Measurements from ENCODE around the gene PROKR1.
A peak's percentile ranks its signal among the peaks of the same experiment; 100 is the strongest.
"Not testable (repeated sequence)": the region's sequence is repeated elsewhere in the genome, so short reads cannot be mapped to it uniquely, and the experiment has no call there.

The PROKR1 gene

DNA sequence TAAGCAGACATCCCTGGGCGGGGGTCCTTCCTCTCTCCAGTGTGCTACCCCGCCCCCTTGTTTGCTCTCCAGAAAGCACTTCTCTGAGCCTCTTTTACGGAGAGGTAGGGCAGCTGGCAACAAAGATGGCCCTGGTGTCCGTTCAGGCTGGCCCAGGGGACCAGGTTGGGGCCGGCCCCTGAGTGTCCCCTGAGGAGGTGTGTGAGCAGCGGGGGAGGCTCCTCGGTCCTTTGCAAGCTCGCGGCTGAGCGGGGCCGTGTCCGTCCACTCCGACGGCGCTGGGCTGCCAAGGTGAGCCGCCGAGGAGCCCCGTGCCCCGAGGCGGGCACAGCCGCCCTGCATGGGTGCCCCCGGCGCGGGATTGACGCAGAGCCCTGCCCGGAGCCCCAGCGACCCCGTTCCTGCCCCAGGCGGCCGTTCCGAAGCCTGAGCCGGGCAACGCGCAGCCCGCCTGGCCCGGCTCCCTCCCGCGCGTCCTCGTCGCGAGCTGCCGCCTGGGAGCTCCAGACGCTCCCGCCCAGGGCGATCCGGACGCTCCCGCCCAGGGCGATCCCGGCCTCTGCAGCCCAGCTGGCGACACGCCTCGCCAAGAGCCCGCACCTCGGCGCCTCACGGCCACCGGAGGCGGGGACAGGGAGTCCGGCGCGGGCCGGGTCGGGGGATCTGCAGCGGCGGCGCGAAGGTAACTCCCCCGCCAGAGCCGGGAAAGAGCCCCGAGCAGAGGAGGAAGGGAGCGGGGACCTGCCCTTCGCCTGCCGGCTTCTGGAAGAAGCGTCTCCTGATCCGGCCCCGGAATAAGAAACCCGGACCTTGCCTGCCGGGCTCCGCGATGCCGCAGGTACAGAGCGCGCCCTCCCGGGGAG lies at the start of gene PROKR1:
Gene PROKR1 (plus strand): TSS at position 569 of the 863 bp plus-strand sequence. CDS start 2,243 bp downstream, outside the sequence.
- no peak for DNase-seq (ENCODE audit: low spot score)

DNA sequence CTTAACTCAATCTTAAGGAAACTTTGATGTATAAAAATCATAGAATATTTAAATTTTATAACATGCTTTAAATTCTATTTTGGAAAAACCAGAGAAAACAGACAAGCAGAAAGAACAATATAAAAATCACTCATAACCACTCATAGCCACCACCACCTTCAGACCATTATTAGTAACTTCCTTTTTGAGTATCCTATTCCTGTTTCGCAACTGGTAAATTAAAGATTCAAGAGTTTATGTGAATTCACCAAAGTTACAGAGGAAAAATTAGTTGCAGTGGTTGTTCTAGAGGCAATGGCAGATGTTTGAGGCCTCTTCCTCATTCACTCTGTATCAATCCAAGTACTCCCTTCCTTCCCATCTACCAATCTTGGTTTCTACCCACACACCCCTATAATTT lies 49.3 kb upstream of the PROKR1 start:
- no peak for DNase-seq (ENCODE audit: low spot score)

DNA sequence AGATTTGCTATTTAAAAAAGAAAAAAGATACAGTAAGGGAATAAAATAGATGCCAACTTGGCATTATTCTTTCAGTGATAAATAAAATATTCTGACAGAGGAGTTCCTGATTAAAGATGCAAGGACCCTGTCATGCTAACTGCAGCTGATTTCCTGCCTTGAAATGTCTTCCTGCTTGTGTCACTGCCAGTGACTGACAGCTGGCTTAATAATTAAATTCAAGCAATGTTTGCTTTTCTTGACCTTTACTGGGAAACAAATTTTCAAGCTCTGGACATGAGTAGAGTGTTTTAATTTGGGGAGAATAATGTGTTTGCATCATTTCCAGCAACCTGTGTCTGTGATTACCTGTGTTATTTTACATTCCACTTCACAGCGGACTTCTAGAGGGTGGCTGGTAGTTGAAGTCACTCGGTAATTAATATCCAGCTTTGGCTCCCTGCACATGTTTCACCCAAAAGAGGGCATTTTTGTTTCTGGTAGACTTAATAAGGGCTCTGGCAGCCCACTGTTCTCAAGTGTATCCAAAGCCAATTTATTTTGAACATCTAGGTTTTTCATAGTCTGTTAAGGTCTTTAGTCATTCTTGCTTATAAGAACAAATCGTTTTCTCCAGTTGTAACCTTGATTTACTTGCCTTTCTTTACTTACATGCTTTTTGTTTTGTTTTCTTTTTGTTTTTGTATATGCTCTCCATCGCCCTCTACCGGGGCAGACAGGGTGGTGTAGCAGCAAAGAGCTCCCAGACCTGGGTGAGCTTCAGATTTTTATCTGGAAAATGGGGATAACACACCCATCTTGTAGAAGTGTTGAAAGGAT lies 48.5 kb upstream of the PROKR1 start:
- peak; percentile 8 for DNase-seq (ENCODE audit: low spot score)

DNA sequence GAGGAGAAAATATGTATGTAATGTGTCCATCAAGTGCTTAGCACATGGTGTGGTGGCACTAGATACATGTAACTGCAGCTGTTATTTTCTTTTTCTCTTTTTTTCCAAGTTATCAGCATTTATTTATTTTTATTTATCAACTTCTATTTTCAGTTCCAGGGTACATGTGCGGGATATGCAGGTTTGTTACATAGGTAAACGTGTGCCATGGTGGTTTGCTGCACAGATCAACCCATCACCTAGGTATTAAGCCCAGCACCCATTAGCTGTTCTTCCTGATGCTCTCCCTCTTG lies 47.9 kb upstream of the PROKR1 start:
- not testable (repeated sequence) for DNase-seq (ENCODE audit: low spot score)

DNA sequence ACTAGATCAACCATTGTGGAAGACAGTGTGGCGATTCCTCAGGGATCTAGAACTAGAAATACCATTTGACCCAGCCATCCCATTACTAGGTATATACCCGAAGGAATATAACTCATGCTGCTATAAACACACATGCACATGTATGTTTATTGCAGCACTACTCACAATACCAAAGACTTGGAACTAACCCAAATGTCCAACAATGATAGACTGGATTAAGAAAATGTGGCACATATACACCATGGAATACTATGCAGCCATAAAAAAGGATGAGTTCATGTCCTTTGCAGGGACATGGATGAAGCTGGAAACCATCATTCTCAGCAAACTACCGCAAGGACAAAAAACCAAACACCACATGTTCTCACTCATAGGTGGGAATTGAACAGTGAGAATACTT lies 42.9 kb upstream of the PROKR1 start:
- not testable (repeated sequence) for DNase-seq (ENCODE audit: low spot score)

DNA sequence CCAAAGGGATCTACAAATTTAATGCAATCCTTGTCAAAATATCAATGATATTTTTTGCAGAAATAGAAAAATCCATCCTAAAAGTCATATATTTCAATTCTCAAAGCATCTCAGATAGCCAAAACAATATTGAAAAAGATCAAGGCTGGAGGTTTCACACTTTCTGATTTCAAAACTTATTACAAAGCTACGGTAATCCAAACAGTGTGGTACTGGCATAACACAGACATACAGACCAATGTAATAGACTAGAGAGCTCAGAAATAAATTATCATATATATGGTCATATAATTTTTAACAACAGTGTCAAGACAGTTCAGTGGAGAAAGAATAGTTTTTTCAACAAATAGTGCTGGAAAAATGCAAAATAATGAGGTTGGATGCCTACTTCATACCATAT lies 40.3 kb upstream of the PROKR1 start:
- no peak for DNase-seq (ENCODE audit: low spot score)

DNA sequence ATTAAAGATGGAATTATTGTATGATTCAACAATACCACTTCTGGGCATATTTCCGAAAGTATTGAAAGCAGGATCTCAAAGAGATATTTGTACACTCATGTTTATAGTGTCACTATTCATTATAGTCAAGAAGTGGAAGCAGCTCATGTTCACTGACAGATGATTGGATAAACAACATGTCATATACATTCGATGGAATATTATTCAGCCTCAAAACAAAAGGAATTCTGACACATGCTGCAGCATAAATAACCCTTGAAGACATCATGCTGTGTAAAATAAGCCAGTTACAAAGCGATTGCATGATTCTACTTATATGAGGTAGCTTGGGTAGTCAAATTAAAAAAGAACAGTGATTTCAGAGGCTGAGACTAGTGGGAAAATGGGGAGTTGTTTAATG lies 39.3 kb upstream of the PROKR1 start:
- no peak for DNase-seq (ENCODE audit: low spot score)

DNA sequence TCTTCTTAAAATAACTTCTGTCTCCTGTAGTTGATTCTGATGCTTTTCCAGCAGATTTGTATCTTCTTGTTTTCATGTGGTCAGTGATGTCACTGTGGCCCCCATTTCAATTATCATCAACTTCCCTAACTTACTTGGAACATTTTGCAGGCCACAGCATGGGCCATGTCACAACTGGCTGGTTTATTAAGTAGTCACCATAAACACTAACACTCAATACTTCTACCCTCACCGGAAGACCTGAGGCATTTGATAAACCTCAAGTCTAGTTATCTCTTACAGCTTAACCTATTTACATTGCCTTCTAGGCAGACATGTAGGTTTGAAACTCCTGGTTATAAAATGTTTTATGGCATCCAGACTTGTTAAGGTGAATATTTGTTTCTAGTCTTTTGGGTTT lies 37.4 kb upstream of the PROKR1 start:
- DNase-seq (ENCODE audit: low spot score) = no peak

DNA sequence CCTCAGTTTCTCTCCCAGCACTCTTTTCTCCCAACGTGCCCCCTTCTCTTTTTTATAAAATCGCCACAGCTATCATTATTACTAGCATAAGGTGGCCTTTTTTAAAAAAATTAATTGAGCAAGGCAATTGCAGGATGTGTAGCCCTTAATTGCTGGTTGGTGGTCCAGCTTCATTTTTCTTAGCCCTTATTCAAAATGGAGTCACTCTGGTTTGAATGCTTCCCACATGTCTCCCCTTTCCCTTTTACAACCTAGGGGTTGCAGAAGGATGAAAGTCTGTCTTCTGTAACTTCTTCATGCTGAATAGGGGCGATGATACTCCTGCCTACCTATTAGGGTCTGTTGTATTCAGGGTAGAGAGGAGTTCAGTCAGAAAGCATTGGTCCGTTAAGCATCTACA lies 36.6 kb upstream of the PROKR1 start:
- no peak for DNase-seq (ENCODE audit: low spot score)

DNA sequence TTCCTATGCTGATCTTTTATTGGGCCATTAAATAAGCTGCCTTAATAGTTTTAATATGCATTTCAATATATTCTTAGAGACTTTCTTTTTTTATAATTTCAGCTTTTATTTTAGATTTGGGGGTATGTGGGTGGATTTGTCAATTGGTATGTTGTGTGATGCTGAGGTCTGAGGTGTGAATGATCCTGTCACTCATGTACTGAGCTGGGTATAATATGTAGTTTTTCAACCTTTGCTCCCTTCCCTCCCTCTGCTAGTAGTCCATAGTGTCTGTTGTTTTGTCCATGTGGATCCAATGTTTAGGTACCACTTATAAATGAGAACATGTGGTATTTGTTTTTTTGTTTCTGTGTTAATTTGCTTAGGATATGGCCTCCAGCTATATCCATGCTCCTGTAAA lies 35.5 kb upstream of the PROKR1 start:
- no peak for DNase-seq (ENCODE audit: low spot score)

DNA sequence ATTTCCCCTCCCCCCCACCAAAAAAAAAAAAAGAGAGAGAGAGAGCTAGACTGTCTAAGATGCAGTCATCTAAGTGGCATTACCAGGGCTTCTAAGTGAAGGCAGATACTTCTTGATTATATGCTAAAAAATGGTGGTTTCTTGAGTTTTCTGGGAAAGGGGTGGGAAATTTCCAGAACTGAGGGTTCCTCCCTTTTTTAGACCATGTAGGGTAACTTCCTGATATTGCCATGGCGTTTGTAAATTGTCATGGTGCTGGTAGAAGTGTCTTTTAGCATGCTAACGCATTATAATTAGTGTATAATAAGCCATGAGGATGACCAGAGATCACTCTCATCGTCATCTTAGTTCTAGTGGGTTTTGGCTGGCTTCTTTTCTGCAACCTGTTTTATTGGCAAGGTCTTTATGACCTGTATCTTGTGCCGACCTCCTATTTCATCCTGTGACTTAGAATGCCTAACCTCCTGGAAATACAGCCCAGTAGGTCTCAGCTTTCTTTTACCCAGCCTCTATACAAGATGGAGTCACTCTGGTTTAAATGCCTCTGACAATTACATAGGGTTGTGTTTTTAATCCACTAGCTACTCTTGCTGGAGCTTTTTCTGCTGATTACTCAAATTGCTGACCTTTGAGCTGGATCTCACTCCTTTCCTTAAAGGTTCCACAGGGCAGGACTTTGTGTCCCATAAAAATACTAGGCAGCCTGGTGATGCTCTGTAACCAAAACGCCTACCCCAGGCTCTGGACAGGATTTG lies 30.4 kb upstream of the PROKR1 start:
- no peak for DNase-seq (ENCODE audit: low spot score)

DNA sequence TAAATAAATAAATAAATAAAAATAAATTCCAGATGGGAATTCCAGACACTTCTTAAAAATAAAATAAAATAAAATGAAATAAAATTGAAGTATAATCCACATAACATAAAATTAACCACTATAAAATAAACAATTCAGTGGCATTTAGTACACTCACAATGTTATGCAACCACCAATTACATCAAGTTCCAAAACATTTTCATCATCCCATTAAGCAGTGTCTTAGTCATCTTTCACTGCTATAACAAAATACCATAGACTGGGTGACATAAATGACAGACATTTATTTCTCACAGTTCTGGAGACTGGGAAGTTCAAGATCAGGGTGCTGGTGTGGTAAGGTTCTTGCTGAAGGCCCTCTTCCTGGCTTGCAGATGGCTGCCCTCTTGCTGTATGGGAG lies 22.6 kb upstream of the PROKR1 start:
- no peak for DNase-seq (ENCODE audit: low spot score)

DNA sequence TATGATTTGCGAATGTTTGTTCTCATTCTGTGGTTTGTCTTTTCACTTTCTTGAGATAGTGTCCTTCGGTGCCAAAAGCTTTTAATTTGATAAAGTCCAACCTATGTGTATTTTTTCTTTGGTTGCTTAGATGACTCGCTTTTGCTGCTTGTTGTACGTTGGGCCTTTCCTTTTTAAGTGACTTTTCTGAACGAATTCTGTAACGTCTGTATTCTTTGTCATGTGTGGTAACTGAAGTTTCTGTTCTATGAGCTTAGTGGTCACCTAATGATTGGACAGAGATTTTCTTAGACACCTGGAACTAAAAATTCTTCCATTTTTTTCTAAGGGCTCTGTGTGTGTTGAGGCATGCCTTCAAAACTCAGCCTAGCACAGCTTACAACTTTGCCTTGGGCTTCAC lies 19.6 kb upstream of the PROKR1 start:
- no peak for DNase-seq (ENCODE audit: low spot score)

DNA sequence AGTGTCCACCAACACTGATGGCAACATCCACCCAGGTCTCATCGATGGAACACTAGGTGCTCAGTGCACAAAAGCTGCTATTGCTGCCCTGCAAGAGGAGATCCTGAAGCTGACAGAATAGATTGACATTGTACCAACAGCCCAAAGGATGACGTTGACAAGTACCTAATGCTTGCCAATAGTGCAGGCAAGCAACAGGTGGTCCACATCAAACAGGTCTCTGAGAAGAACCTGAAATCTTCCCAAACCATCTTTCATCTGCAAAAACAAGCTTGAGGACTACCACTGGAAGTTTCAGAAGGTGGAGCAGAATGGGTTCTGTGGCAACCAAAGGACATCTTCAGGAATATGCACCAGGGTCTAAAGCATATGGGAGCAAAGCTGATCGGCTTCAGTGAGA lies 15.8 kb upstream of the PROKR1 start:
- no peak for DNase-seq (ENCODE audit: low spot score)

DNA sequence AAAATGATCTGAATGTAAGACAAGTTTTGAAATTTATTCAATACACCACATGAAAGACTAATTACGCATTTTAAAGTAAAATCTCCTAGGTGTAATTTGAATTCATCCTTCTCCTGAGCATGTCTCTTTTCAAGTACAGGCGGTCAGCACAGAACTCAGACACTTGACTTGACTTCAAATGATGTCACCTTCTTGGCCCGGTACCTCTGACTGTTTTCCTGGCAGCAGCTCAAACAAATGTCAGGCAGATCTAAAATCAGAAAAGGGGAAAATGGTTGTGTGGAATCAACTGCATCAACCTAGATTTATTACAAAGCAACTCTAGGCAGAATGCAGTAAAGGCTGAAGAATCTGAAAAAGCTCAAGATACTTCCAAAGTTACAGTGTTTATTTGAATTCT lies 11.4 kb upstream of the PROKR1 start:
- peak; percentile 0 for DNase-seq (ENCODE audit: low spot score)

DNA sequence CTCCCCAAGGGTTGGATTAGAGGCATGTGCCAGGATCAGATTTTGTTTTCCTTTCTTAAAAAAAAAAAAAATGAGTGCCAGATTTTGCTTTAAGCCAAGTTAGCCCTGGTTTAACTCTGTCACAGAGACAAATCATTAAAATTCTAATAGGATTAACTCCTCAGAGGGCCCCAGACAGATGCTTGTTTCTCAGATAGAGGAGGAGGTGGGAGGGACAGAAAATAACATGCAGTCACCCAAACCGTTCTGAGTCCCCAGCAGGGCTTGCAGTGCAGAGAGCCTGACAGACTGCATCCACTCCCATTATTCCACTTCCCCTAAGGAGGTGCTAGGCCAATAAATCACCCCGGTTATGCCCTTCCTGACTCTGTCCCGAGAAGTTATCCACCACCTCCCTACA lies 6.3 kb upstream of the PROKR1 start:
- DNase-seq (ENCODE audit: low spot score) = no peak

DNA sequence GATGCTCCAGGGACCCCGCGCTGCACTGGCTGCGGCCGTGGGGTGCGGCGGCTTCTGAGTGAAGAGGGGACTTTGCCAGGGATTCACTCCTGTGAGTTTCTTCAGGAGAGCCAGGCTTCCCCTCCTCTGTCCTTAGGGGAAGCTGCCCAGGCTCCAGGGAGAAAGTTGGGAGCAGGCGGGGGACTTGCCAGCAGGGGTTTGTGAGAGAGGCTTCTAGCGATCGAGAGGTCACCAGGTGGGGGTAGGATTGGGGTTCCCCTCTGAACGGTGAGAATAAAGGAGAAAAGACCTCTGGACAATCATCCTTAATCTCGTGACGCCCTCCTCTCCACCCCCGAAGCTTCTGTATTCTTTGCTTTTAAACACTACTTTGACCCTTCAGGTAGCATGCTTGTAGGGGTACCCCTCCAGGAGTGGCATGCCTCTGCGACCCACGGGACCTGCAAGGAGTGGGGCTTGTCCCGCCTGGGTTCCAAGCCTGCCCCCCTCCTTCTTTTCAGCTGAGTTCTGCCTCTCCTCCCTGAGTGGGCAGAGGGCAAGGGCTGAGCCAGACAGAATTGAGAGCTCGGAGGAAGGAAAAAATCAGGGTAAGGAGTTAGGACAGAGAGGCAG lies 601 bp downstream of the PROKR1 start:
- no peak for DNase-seq (ENCODE audit: low spot score)

DNA sequence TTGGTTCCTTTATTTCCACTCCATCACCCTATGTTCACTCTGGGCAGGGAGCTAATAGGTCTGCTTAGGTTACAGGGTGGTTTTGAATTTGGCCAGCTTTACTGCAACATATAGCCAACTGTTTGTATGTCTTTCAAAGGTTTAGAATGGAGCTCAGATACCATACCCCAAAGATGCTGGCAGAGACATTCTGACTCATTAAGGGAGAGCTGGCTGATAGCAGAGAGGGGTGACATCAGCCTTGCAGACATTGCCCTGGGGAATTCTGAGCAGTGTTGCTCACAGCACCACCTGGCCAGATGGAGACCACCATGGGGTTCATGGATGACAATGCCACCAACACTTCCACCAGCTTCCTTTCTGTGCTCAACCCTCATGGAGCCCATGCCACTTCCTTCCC lies 2.1 kb downstream of the PROKR1 start:
- no peak for DNase-seq (ENCODE audit: low spot score)

DNA sequence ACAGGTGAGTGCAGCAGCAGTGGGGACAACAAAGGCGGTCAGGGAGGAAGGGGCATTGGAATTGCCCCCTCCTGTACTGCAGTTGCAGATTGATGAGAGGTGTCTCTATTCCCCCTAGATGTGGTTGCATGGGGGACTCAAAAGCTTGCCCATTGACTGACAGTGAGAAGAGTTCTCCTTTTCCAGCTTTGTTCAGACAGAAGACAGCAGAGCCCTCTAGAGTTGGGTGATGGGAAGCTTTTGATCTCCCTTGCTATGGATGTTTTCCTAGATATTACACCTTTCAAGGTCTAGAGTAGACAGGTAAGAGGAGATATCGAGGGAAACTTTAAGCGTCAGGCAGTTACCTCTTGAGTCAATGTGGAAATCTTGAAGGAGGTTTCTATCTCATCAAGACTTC lies 2.9 kb downstream of the PROKR1 start:
- peak; percentile 2 for DNase-seq (ENCODE audit: low spot score)

DNA sequence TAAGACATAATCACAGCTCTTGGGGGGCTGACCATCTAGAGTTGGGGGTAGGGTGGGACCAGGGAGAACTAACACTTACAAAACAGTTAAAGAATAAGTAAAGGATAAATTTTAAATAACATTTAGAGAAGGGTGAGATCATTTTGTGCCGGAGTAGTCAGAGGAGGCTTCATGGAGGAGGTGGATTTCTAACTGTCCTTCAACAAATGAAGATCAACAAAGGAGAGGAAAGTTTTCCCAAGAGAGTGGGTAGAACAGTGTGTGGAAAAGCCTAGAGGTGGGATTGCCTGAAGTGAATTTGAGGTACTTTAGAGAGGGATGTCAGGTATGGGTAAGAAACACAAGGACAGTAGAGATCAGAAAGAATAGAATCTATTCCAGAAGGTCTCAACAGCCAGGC lies 7.3 kb downstream of the PROKR1 start:
- DNase-seq (ENCODE audit: low spot score) = no peak

DNA sequence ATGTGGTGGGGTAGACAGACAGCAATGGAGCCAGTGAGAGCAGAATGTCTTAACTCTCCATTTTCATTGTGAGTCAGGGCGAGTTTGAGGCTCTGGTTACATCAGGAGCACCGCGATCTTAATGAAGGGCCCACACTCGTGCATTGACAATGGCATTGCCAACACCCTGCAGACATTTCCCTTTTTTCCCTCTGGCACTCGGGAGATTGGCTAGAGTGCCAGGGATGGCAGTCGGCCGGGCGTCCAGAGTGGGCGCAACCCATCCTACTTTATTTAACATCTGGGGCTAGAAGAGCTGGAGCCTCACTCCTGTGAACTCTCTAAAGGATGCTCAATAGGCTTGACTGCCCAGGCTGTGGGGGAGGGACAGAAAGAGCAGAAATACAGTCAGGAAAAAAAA lies 9.7 kb downstream of the PROKR1 start:
- no peak for DNase-seq (ENCODE audit: low spot score)

DNA sequence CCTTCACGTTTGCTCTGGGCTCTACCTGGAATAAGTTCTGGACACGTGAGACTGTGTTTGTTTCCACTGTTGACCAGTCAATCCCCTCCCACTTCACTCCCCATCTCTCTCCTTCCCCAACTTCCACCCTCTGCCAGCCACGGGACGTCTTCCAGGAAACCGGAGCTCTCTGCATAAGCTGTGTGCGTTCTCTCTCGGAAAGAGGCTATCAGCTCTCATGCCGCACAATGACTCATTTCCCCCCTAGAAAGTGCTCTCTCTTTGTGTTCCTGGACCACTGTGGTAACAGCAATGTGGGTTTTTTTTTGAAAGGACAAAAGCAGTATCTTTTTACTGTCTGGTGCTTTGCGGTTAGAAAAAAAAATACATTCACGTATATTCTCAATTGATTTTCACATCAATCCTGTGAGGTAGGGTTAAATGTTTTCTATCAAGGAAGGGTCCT lies 10.2 kb downstream of the PROKR1 start:
- DNase-seq (ENCODE audit: low spot score) = no peak

All from cerebellar cortex (tissue), 1 donor.